SK-N-SH (cell line): ENCODE results near the gene IGFBP7. TPM values are rescaled to one million over a fixed set of nuclear protein-coding genes. Genes with fewer than 3 reads are reported as not detected.

Experiments used
- CTCF ChIA-PET: fragments of 300-600, 350-600 bp; formaldehyde crosslinking; extraction: SDS; loops from one replicate; lab custom pipeline; 2021; lab: Yijun Ruan, JAX
- POLR2A ChIA-PET: fragments of 350-600 bp; sonication (Branson Sonifier 250); formaldehyde crosslinking; extraction: SDS; loops from one replicate; lab custom pipeline; 2020; ENCODE audit warnings: antibody characterized with exemption, inconsistent platforms; lab: Yijun Ruan, JAX
- DNase-seq: peaks from one replicate; pipeline ENCODE4 v3.0.0; 2012
- H2AFZ ChIP-seq: fragments of 200-600 bp; sonication (generic); 2 replicates; pipeline ENCODE4 v1.8.1; 2016; ENCODE audit warnings: antibody characterized with exemption, mild to moderate bottlenecking, low read depth
- H3F3A ChIP-seq: fragments of 200-600 bp; sonication (generic); replicated peaks from 2 replicates; pipeline ENCODE3; 2016; ENCODE audit warnings: antibody characterized with exemption, mild to moderate bottlenecking; ENCODE audit not compliant: insufficient read depth
- H3K27ac ChIP-seq, 2 experiments: fragments of 200-500 bp in 1 of 2; fragments of 200-600 bp in 1 of 2; sonication (Bioruptor generic) in 1 of 2; sonication (generic), shearing (Covaris generic) in 1 of 2; 2 replicates each; pipeline versions ENCODE4 v1.5.1 to v1.6.1; 2014 to 2016; ENCODE audit warnings: low read depth in 2 of 2, inconsistent platforms in 1 of 2, low read length in 1 of 2, mild to moderate bottlenecking in 1 of 2, mixed read lengths in 1 of 2
- H3K27me3 ChIP-seq: fragments of 200-600 bp; sonication (generic), shearing (Covaris generic); 2 replicates; pipeline ENCODE4 v1.6.1; 2016; ENCODE audit warnings: mixed run types; ENCODE audit not compliant: insufficient read depth
- H3K36me3 ChIP-seq, 2 experiments: fragments of 200-500 bp in 1 of 2; fragments of 200-600 bp in 1 of 2; sonication (Bioruptor generic) in 1 of 2; sonication (generic) in 1 of 2; replicated peaks in 1 of 2; 2 replicates each; pipeline versions ENCODE3 to v1.5.1; 2014 to 2016; ENCODE audit warnings: low read length in 1 of 2, mild to moderate bottlenecking in 1 of 2; ENCODE audit not compliant: insufficient read depth in 2 of 2, control insufficient read depth in 1 of 2
- H3K4me1 ChIP-seq, 2 experiments: fragments of 200-500 bp in 1 of 2; fragments of 200-600 bp in 1 of 2; sonication (Bioruptor generic) in 1 of 2; sonication (generic), shearing (Covaris generic) in 1 of 2; 2 replicates each; pipeline versions ENCODE4 v1.5.1 to v1.6.1; 2014 to 2016; ENCODE audit warnings: low read depth in 1 of 2, low read length in 1 of 2, mixed run types in 1 of 2; ENCODE audit not compliant: insufficient read depth in 2 of 2, control insufficient read depth in 1 of 2
- H3K4me2 ChIP-seq: fragments of 200-600 bp; sonication (generic), shearing (Covaris generic); 2 replicates; pipeline ENCODE4 v1.6.1; 2017; ENCODE audit warnings: mixed run types
- H3K4me3 ChIP-seq, 2 experiments: fragments of 200-500 bp in 1 of 2; fragments of 200-600 bp in 1 of 2; sonication (Bioruptor generic) in 1 of 2; sonication (generic), shearing (Covaris generic) in 1 of 2; 2 replicates each; pipeline versions ENCODE4 v1.5.1 to v1.8.1; 2014 to 2016; ENCODE audit warnings: low read depth in 2 of 2, inconsistent platforms in 1 of 2, low read length in 1 of 2, mild to moderate bottlenecking in 1 of 2, mixed read lengths in 1 of 2, moderate library complexity in 1 of 2
- H3K79me2 ChIP-seq: fragments of 200-600 bp; sonication (generic); 2 replicates; pipeline ENCODE4 v1.8.1; 2017; ENCODE audit warnings: mild to moderate bottlenecking; ENCODE audit not compliant: insufficient read depth
- H3K9ac ChIP-seq: fragments of 200-600 bp; sonication (generic); 2 replicates; pipeline ENCODE4 v1.6.1; 2017; ENCODE audit warnings: mixed run types
- H3K9me2 ChIP-seq: fragments of 200-600 bp; sonication (generic); 2 replicates; pipeline ENCODE4 v1.6.1; 2017; ENCODE audit warnings: mixed run types
- H3K9me3 ChIP-seq: fragments of 200-600 bp; sonication (generic); 2 replicates; pipeline ENCODE4 v1.6.1; 2017; ENCODE audit warnings: mixed run types, mild to moderate bottlenecking, moderate library complexity
- H4K20me1 ChIP-seq: fragments of 200-600 bp; sonication (generic); 2 replicates; pipeline ENCODE4 v1.6.1; 2017; ENCODE audit warnings: mild to moderate bottlenecking, mixed run types; ENCODE audit not compliant: insufficient read depth
- CTCF ChIP-seq: fragments of 200-600 bp; sonication (generic); IDR thresholded peaks from 2 replicates; pipeline ENCODE4 v1.6.1; 2017; ENCODE audit warnings: antibody characterized with exemption, mild to moderate bottlenecking, moderate library complexity
- ELF1 ChIP-seq: IDR thresholded peaks from 2 replicates; pipeline ENCODE4 v1.4.0; 2012
- EZH2phosphoT487 ChIP-seq: fragments of 200-600 bp; sonication (generic); IDR thresholded peaks from 2 replicates; pipeline ENCODE4 v1.6.1; 2017; ENCODE audit warnings: low read depth, mixed run types, mild to moderate bottlenecking, antibody characterized with exemption, moderate library complexity, borderline replicate concordance
- PBX3 ChIP-seq: IDR thresholded peaks from 2 replicates; pipeline ENCODE4; 2012
- RXRA ChIP-seq: IDR thresholded peaks from 2 replicates; pipeline ENCODE4 v1.4.0; 2012; ENCODE audit warnings: low read depth, mild to moderate bottlenecking, borderline replicate concordance
- TAF1 ChIP-seq: IDR thresholded peaks from 2 replicates; pipeline ENCODE4 v1.6.1; 2012; ENCODE audit warnings: low read depth, mild to moderate bottlenecking, low read length, moderate library complexity, borderline replicate concordance
- USF1 ChIP-seq: IDR thresholded peaks from 2 replicates; pipeline ENCODE4 v1.4.0; 2012; ENCODE audit warnings: low read depth, borderline replicate concordance
- ZBTB33 ChIP-seq: IDR thresholded peaks from 2 replicates; pipeline ENCODE4 v1.4.0; 2012; ENCODE audit warnings: low read depth, borderline replicate concordance
- WGBS: methylation state at CpG from one replicate; pipeline ENCODE4 v1.1.6; 2017; ENCODE audit warnings: low lambda C conversion rate; 5-methylcytosine and 5-hydroxymethylcytosine counted together
- polyA plus RNA-seq, 3 experiments: library from polyadenylated mRNA; depleted of rRNA; stranded (reverse); fragments of >200 nt; gene quantifications; 2 replicates each; pipeline ENCODE4 v1.2.3, GENCODE V29; 2012

IGFBP7 gene
- polyA plus RNA-seq, 1 of the 3 experiments (the other 2 are of a cell fraction), result 0.38 TPM

- CTCF ChIA-PET, result interaction anchor here (2.9 to 4.5 kb wide), 2 partner anchors 16 to 109 kb away, joined by 11 to 42 read pairs; no protein-coding TSS in a partner anchor
- peak overlapping the region; percentile 20; the same call in 1 of the 2 replicates for H3K4me2 ChIP-seq
- H3K4me1 ChIP-seq, result peaks cover 0 to 35% of the 10 kb centered on the region in 2 experiments; a peak in 2 of 4 replicates
- H2AFZ ChIP-seq, result peak overlapping the region; percentile 29; the same call in 1 of the 2 replicates
- 48% methylated on average over 9 of the region's 9 CpGs for WGBS
- H3F3A ChIP-seq, result peaks cover 38% of the 10 kb centered on the region
- H3K27me3 ChIP-seq, result no peaks in the 10 kb centered on the region
- H3K9ac ChIP-seq, result peak overlapping the region; percentile 60; the same call in 1 of the 2 replicates
- peak overlapping the region in 1 of 2 experiments; percentile 90; a peak in 2 of 4 replicates for H3K27ac ChIP-seq
- H4K20me1 ChIP-seq, result no peaks in the 10 kb centered on the region
- H3K9me2 ChIP-seq, result no peaks in the 10 kb centered on the region
- H3K4me3 ChIP-seq, result no peak overlapping the region
- H3K79me2 ChIP-seq, result no peaks in the 10 kb centered on the region
- no peaks in the 10 kb centered on the region for H3K36me3 ChIP-seq
- TF ChIP-seq ZBTB33 (no peak), ELF1 (no peak), PBX3 (no peak), RXRA (no peak), USF1 (no peak)
- H3K9me3 ChIP-seq, result no peaks in the 10 kb centered on the region
- no peak for DNase-seq
- POLR2A ChIA-PET, result no interaction called here
Measured at GRCh38 chr4:57147335-57148060, 37.3 kb upstream of the IGFBP7 start.

- CTCF ChIA-PET, result interaction anchor here (0.8 to 1.8 kb wide), 2 partner anchors 17 to 109 kb away, joined by 3 to 12 read pairs; no protein-coding TSS in a partner anchor
- peak overlapping the region in 1 of 2 experiments; percentile 90; a peak in 2 of 4 replicates for H3K27ac ChIP-seq
- no peak overlapping the region for H2AFZ ChIP-seq
- no peaks in the 10 kb centered on the region for H3K36me3 ChIP-seq
- no peaks in the 10 kb centered on the region for H3K27me3 ChIP-seq
- no peak overlapping the region for H3K4me2 ChIP-seq
- no peak overlapping the region for H3K4me3 ChIP-seq
- no peaks in the 10 kb centered on the region for H3K9me3 ChIP-seq
- no peak for DNase-seq
- H3K9me2 ChIP-seq, result no peaks in the 10 kb centered on the region
- WGBS, result 73% methylated on average over 4 of the region's 4 CpGs
- no peak overlapping the region for H3K9ac ChIP-seq
- H4K20me1 ChIP-seq, result no peaks in the 10 kb centered on the region
- TF ChIP-seq EZH2phosphoT487, result no peak
- no peak for TF ChIP-seq RXRA
- no peak for TF ChIP-seq CTCF
- no peak for TF ChIP-seq TAF1
- peaks cover 38% of the 10 kb centered on the region for H3F3A ChIP-seq
- POLR2A ChIA-PET, result no interaction called here
- peaks cover 0 to 35% of the 10 kb centered on the region in 2 experiments; a peak in 2 of 4 replicates for H3K4me1 ChIP-seq
- no peaks in the 10 kb centered on the region for H3K79me2 ChIP-seq
Measured at GRCh38 chr4:57146444-57146843, 36.3 kb upstream of the IGFBP7 start.
